LNCAP (cell line): Measurements from ENCODE around the gene ECI2.

Source experiments
- TF ChIP-seq, protein P1 (sequence below): fragments of 450-650 bp; IDR thresholded peaks from 2 replicates; pipeline ENCODE4 v1.5.1; 2017; ENCODE audit warnings: mild to moderate bottlenecking

The ECI2 gene

DNA sequence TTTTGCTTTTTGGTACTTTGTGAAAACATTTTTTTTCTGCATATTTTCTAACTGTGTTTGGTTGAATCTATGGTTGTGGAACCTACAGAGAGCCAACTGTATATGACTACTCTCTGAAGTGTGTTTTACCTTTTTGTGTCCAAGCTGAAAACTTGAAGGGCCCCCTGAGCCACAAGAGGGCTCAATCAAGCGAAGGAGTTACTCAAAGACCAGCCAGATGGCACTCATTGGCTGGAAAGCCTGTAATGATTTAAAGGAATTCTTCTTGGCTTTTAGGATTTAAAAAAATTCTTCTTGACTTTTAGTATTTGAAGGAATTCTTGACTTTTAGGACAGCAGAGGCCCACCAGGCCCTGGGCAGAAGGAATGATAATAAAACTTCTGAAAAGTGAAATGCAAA is 27.0 kb upstream of the ECI2 start:
- TF ChIP-seq, protein P1, sequence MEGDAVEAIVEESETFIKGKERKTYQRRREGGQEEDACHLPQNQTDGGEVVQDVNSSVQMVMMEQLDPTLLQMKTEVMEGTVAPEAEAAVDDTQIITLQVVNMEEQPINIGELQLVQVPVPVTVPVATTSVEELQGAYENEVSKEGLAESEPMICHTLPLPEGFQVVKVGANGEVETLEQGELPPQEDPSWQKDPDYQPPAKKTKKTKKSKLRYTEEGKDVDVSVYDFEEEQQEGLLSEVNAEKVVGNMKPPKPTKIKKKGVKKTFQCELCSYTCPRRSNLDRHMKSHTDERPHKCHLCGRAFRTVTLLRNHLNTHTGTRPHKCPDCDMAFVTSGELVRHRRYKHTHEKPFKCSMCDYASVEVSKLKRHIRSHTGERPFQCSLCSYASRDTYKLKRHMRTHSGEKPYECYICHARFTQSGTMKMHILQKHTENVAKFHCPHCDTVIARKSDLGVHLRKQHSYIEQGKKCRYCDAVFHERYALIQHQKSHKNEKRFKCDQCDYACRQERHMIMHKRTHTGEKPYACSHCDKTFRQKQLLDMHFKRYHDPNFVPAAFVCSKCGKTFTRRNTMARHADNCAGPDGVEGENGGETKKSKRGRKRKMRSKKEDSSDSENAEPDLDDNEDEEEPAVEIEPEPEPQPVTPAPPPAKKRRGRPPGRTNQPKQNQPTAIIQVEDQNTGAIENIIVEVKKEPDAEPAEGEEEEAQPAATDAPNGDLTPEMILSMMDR = no peak

DNA sequence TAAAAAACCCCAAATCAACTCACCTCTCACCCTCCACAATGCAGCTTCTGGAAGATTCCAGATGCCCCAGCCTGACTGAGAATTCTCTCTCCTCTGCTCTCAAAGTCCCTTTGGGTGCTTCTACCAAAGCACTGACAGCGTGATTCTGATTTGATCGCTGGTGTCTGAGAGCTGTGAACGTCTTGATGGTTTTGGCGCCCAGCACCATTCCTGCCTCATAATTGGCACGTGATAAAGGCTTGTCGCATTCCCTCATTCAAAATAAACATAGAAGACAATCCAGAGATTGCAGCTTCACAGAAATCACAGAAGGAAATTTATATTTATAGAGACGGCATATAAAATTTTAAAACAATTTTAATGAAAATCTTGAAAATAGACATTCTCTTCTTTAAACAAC is 24.1 kb upstream of the ECI2 start:
- TF ChIP-seq, protein P1 = no peak

DNA sequence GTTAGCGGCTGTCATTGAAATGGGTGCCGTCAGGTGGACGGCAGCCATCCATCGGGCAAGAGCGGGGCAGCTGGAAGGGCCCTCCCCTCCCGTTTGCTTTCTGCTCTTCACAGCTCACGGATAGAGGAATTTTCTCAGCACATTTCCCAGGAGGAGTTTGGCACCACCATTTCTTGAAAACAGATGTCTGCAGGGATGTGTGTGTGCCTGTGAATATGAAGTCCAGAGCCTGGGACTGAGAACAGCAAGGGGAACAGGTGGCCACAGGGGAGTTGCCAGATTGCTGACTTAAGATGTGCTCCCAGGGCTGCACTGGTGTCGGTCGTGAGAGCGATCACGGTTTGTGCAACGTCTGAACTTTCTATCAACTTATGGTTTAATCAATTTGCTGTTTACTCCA is 22.1 kb upstream of the ECI2 start:
- TF ChIP-seq, protein P1 = no peak

DNA sequence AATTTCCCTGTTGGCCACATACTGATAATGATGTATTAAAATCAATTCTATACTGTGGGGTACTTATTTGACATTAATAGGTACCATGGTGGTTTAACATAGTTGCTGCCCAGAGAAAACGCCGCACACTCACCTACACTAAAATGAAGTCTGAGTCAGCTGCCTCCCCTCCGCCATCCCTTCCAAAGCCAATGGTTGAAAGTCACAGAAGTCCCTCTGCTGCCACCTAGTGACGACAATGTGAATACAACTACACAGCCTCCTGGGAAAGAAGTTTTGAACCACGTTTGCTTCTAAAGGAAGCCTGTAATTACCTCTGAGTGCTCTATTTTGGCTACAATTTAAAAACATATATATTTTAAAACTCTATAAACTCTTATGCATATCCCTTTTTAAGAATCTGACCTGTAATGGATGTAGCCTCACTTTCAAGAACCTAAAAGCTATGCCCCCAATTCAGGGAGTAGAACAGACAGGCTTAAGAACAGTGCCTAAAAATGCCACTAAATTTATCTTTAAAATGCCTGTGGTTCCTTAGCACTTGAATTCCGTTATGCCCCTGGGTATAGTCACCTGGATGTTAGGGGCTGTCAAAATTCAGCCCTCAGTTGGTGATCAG is 20.6 kb upstream of the ECI2 start:
- TF ChIP-seq, protein P1 = peak; percentile 73

DNA sequence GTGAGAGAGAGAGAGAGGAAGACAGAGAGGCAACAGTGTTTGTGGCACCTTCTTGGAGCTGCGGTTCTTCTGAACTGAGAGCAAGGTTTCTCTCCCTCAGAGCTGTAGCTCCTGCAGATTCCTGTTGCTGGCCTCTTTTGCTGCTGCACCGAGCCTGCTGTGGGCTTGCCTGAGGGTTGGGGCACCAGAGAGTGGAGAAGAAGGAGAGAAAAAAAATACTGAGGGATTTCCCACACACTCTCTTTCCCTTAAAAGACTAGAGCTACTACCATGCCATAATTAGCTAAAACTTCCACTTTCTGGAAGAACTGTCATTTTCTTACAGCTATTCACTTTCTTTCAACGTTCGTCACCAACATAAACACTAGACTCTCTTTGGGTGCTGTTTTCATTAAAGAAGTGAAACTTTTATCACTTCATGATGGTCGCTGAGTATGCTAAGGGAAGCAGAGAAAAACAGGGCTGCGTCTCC is 18.2 kb upstream of the ECI2 start:
- TF ChIP-seq, protein P1 = no peak

DNA sequence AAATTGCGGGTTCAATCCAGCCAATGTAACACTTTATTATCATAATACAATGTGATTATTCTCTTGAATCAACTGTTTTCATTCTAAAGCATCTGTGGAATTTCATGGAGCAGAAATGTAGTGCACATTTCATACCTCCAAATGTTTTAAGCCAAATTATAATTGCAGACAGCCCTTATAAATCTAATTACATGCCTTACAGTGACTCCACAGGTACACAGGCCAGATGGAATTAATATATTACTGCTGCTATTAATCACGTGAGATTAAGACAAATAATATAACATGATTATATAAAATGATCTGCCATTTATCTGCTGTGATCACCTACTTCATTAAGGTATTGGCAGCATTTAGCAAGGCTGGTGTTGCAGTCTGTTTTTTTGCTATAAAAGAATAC is 9.7 kb upstream of the ECI2 start:
- TF ChIP-seq, protein P1 = no peak

DNA sequence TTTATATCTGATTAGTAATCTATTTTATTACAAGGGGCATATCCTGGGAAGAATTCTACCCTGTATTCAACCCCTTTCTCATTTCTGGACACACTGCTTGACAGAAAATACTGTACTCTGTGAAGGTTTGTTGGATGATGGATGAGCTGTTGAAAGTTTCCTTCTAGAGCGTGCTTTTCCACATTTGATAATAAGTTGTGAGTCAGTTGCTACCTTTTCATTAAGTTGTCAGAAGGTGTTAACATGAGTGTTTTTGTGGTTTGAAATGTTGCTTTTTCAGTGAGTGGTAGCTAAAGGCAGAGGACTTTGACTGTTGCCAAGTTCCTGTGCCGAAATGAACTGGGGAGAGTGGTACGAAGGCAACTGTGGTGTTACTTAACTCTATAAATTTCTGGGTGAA is 3.9 kb upstream of the ECI2 start:
- TF ChIP-seq, protein P1 = no peak

DNA sequence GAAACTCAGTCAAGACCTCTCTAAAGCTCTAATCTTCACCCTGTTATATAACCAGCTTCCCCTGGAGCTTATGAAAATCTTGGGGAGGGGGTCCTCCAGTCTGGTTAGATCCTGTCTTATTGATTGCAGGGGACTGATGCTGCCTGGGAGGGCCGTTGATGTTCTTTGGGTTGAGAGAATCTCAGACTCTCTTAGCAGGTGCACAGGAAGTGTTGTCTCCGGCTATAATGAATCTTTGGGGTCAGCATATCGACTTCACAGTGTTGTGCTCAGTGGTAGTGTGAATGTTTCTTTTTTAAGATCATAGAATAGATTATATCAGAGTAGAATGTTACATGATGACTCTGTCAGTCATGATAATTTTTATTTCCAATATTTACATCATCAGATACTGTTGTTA is 2.8 kb upstream of the ECI2 start:
- TF ChIP-seq, protein P1 = no peak
